ENCODE results near the gene NPPC. TPM values are rescaled to one million over a fixed set of nuclear protein-coding genes. Genes with fewer than 3 reads are reported as not detected.
A peak's percentile ranks its signal among the peaks of the same experiment; 100 is the strongest.

NPPC gene
- total RNA-seq, 1 experiment from 2014 or later = not detected

GRCh38 chr2:231877533-231878456 is 48.4 kb downstream of the NPPC start:
- peaks cover 20% of the 10 kb centered on the region; the same call in 1 of the 2 replicates for H3K4me1 ChIP-seq (replicated peaks; ENCODE audit: insufficient read depth)
- DNase-seq = peak; percentile 53 to 75
- peaks cover 12% of the 10 kb centered on the region; the same call in 1 of the 2 replicates for H3F3A ChIP-seq (ENCODE audit: insufficient read depth, low read depth)
- H3K9me2 ChIP-seq (ENCODE audit: insufficient read depth) = no peaks in the 10 kb centered on the region
- BruUV-seq (replicated peaks) = no TSS peak
- H2AFZ ChIP-seq = no peak overlapping the region
- TF ChIP-seq, protein P1, sequence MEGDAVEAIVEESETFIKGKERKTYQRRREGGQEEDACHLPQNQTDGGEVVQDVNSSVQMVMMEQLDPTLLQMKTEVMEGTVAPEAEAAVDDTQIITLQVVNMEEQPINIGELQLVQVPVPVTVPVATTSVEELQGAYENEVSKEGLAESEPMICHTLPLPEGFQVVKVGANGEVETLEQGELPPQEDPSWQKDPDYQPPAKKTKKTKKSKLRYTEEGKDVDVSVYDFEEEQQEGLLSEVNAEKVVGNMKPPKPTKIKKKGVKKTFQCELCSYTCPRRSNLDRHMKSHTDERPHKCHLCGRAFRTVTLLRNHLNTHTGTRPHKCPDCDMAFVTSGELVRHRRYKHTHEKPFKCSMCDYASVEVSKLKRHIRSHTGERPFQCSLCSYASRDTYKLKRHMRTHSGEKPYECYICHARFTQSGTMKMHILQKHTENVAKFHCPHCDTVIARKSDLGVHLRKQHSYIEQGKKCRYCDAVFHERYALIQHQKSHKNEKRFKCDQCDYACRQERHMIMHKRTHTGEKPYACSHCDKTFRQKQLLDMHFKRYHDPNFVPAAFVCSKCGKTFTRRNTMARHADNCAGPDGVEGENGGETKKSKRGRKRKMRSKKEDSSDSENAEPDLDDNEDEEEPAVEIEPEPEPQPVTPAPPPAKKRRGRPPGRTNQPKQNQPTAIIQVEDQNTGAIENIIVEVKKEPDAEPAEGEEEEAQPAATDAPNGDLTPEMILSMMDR (conservative IDR thresholded peaks at IDR 0.05) = no peak
- no peak for TF ChIP-seq EZH2 (IDR thresholded peaks at IDR 0.05; ENCODE audit: low read depth)
- H4K20me1 ChIP-seq (ENCODE audit: insufficient read depth) = no peaks in the 10 kb centered on the region
- intact Hi-C loops (cut with micrococcal nuclease; ENCODE audit: unreplicated experiment) = no loop called here
- no peaks in the 10 kb centered on the region for H3K36me3 ChIP-seq (ENCODE audit: low read depth)
- no peaks in the 10 kb centered on the region for H3K79me2 ChIP-seq (ENCODE audit: low read depth)
- POLR2A ChIA-PET (ENCODE audit: unreplicated experiment) = interaction anchor here (0.5 to 0.6 kb wide), 2 partner anchors 134 to 1096 kb away, joined by 3 to 8 read pairs; no protein-coding TSS in a partner anchor
- H3K4me2 ChIP-seq = peak overlapping the region; percentile 56
- no peaks in the 10 kb centered on the region for H3K27me3 ChIP-seq (ENCODE audit: insufficient read depth, low read depth)
- H3K9me3 ChIP-seq (ENCODE audit: insufficient read depth, low read depth) = no peaks in the 10 kb centered on the region
- CTCF ChIA-PET = no interaction called here
- H3K27ac ChIP-seq = peak overlapping the region; percentile 38
- H3K4me3 ChIP-seq = no peak overlapping the region

DNA sequence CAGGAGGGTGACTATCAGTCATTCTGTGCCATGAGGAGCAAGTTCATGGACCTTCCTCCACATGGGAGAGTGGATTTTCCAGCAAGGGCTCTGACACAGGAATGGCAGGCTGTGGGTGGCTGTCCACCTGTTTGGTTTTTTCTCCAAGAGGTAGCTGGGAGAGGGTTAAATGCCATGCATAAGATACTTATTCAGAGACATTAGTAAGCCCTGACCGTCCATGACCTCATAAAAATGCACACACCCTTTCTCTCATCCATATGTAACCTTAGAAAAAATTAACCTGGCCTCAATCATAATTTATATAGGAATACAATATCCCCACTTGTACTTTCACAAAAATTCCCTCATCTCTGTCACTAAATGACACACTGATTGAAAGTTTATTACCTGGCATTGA is 51.3 kb downstream of the NPPC start:
- no peak overlapping the region for H2AFZ ChIP-seq
- no peak for TF ChIP-seq EZH2 (IDR thresholded peaks at IDR 0.05; ENCODE audit: low read depth)
- TF ChIP-seq, protein P1 (conservative IDR thresholded peaks at IDR 0.05) = no peak
- H3K4me3 ChIP-seq = no peak overlapping the region
- H4K20me1 ChIP-seq (ENCODE audit: insufficient read depth) = no peaks in the 10 kb centered on the region
- H3K4me1 ChIP-seq (replicated peaks; ENCODE audit: insufficient read depth) = peaks cover 20% of the 10 kb centered on the region; the same call in 1 of the 2 replicates
- H3K79me2 ChIP-seq (ENCODE audit: low read depth) = no peaks in the 10 kb centered on the region
- intact Hi-C loops (cut with micrococcal nuclease; ENCODE audit: unreplicated experiment) = no loop called here
- H3K27ac ChIP-seq = no peak overlapping the region
- 0 out of 2 replicates have a peak overlapping the region, but pooled peaks have one; percentile 1 for H3K4me2 ChIP-seq
- H3F3A ChIP-seq (ENCODE audit: insufficient read depth, low read depth) = peaks cover 12% of the 10 kb centered on the region; the same call in 1 of the 2 replicates
- DNase-seq = no peak
- no peaks in the 10 kb centered on the region for H3K9me3 ChIP-seq (ENCODE audit: insufficient read depth, low read depth)
- ChIA-PET POLR2A (ENCODE audit: unreplicated experiment) (no interaction called here), CTCF (no interaction called here)
- no peaks in the 10 kb centered on the region for H3K9me2 ChIP-seq (ENCODE audit: insufficient read depth)
- H3K36me3 ChIP-seq (ENCODE audit: low read depth) = no peaks in the 10 kb centered on the region
- H3K27me3 ChIP-seq (ENCODE audit: insufficient read depth, low read depth) = no peaks in the 10 kb centered on the region
- no TSS peak for BruUV-seq (replicated peaks)

Small RNAs within 50 kb of the gene (microRNA-seq; reads per million reads assigned to microRNA genes)
- gene MIR1471 (ENCODE audit: borderline number of aligned reads, borderline replicate concordance) = not detected

Other genes starting within 250 kb of the NPPC start
- 1,200 and 1,260 TPM in 2 replicates for gene PTMA, start 217.9 kb downstream of the NPPC start, total RNA-seq (2021)
- gene PDE6D, start 145.1 kb downstream of the NPPC start, total RNA-seq (2021) = 32.2 and 32.9 TPM in 2 replicates
- 46.3 and 52.9 TPM in 2 replicates for gene COPS7B, start 140.0 kb downstream of the NPPC start, total RNA-seq (2021)
- gene DIS3L2, start 35.3 kb upstream of the NPPC start, total RNA-seq (2021) = 30.4 and 39.1 TPM in 2 replicates

All from PC-9 (cell line).